SKM-1 (cell line): ENCODE results near the gene HOTAIR.

Source experiments
- DNase-seq: peaks from one replicate; lab custom pipeline; 2025; ENCODE audit not compliant: unreplicated experiment; lab: John Stamatoyannopoulos, UW

HOTAIR gene

GRCh38 chr12:53949631-53950436, 24.9 kb downstream of the HOTAIR start:
- no peak for DNase-seq

- no peak for DNase-seq
Measured at GRCh38 chr12:53948650-53949593, 25.8 kb downstream of the HOTAIR start.

GRCh38 chr12:53947743-53948142, 27.0 kb downstream of the HOTAIR start:
- DNase-seq: no peak

- DNase-seq: no peak
Measured at GRCh38 chr12:53944907-53945847, 29.6 kb downstream of the HOTAIR start.

- DNase-seq: no peak
Measured at GRCh38 chr12:53944209-53944608, 30.5 kb downstream of the HOTAIR start.

GRCh38 chr12:53942467-53942997, 32.2 kb downstream of the HOTAIR start:
- DNase-seq: no peak

GRCh38 chr12:53941750-53942149, 33.0 kb downstream of the HOTAIR start:
- no peak for DNase-seq

GRCh38 chr12:53941187-53941586, 33.6 kb downstream of the HOTAIR start:
- DNase-seq: no peak

- no peak for DNase-seq
Measured at GRCh38 chr12:53940443-53941014, 34.2 kb downstream of the HOTAIR start.

- DNase-seq: no peak
Measured at GRCh38 chr12:53939141-53940108, 35.3 kb downstream of the HOTAIR start.

DNA sequence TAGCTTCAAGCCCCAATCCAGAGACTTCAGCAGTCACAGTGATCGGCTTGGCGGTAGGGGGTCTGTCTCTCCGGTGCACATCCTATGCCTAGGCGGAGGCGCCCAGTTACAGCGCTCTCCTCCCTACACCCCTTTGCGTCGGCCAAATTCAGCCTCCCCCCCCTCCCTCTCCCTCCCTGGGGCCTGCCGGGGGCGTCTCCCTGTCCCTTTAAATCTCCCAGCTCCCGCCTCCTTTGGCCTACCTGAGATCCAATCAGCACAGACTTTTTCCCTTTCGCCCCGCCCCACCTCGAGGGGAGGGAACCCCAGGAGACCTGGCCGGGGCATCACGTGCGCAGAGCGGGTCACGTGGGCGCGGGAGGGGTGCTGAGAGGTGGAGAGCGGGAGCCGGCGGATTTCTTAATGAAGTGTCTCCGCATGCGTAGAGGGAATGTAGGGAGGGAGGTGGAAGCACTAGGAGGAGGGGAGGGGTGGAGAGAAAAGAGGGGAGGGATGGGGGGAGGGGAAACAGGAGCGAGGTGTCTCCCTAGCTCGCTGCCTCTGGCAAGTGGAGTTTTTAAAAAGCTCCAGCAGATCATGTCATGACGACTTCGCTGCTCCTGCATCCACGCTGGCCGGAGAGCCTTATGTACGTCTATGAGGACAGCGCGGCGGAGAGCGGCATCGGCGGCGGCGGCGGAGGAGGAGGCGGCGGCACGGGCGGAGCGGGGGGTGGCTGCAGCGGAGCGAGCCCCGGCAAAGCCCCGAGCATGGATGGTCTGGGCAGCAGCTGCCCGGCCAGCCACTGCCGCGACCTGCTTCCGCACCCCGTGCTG, 36.2 kb downstream of the HOTAIR start, which contains the start of gene HOXC13:
Gene HOXC13, plus strand, starts transcription at position 506 of the 815 bp plus-strand sequence. Its CDS starts 76 bp downstream, at position 582.
- no peak for DNase-seq

DNA sequence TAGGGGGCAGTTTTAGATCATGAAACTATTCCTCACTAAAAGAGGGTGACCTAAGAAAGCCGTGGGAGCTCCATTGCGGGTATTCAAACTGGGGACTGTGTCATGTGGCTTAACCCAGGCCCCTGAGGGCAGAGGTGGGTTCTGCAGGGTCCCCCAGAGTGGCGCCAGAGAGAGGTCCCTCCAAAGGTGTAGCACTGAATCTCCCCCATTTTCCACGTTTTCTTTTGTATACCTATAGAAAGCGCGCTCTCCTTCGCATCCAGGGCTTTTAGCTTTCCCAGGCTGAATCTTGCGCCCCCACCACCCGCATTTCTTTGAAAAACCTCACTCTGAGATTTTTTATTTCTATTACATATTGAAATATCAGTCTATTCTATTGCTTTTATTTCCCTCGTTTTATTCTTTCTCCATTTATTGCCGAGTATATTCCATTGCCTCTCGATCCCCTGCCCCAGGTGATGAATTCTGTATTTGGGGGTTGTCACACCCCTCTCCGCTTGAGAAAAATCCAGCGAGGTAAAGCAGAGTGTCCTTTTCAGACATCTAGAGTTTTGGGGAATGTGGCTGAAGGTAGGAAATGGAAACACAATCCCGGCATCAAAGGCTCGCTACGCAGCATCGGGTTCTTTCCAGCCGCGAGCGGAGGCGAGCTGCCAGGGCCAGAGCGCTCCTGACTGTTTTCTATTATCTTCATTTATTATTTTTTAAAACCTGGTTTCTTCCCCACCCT, 37.0 kb downstream of the HOTAIR start:
- no peak for DNase-seq

GRCh38 chr12:53937099-53937498, 37.7 kb downstream of the HOTAIR start:
- DNase-seq: no peak

DNA sequence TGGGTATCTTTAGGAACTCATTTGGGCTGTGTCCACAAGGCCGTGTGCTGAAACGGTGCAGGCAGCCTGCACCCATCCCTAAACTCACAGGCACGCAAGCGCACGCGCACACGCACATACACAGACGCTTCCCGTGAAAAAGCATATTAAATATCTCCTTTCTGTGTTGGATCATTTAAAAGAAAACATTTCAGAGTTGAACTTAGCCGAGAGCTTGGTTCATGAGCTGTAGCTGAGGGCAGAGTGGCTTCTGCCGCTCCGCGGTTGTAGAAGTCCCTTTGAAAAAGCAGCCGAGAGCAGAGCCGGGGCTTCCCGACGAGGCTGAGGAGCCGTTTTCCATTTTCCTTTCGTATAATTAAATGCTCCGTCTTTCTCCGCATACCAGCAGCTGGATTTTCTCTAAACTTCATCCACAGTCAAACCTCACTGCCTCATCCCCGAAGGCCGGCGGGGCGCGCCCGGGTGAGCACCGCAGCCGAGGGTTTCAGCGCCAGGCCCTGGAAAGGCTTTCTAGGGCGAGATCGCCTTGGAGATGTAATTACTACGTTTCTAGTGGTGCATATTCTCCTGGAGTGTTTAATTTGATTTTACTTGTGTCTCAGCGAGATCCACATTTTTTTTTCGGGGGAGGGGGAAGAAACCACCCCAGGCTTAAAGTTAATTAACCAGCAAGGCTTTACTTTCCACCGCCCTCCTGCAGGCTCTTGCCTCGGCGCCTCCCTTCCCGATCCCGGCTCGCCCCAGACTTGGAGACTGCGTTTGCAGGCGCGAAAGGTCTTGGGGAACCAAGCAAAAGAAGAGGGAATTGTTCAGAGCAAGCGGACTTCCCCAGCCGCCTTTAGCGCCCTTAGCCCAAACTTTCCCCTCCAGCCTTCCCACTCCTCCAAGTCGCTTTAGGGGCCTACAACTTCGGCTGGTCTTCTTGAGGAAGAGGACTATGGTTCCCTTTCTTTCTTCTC, 39.1 kb downstream of the HOTAIR start:
- no peak for DNase-seq

GRCh38 chr12:53932915-53933314, 41.8 kb downstream of the HOTAIR start:
- DNase-seq: no peak

DNA sequence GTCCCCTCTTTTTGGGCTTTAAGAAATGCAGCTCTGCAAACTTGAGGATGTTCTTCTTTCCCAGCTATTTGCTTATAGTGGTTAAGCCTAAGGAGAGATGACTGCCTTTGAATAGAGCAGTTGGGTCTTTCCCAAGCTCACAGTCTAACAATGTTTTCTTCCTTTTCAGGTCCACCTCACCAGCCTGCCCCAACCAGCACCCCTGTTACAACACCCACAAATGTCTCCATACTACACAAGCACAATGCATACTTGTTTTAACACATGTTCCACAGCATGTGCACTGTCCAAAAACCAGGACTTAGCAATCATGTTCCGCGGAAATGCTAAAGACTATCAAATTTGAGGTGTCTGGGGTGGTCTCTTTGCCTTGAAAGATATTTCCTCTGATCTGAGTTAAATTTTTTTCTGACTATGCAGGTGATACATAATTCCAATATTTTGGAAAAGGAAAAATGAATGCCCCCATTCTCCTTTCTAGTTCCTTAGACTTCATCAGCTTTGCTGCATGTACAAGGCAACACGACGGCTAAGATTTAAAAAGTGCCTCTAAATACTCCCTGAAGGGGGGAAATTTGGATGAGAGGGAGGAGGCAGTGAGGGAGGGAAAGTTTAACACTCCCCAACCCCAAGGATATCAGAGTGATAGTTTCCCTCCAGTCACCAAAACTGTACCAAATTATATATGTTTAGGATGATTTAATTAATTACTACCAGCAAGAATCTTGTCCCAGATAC, 42.7 kb downstream of the HOTAIR start:
- no peak for DNase-seq
